H9 (cell line): ENCODE measurements around the gene SECTM1. TPM values are rescaled to one million over a fixed set of nuclear protein-coding genes. Genes with fewer than 3 reads are reported as not detected.
A peak's percentile ranks its signal among the peaks of the same experiment; 100 is the strongest.

ENCODE experiments used
- DNase-seq: peaks from one replicate; pipeline ENCODE4 v3.0.0-alpha.2; 2017
- H2AFZ ChIP-seq: one replicate; pipeline ENCODE4 v1.6.1; 2013; ENCODE audit warnings: mild to moderate bottlenecking, low read length, control low read depth, moderate library complexity
- H2AK5ac ChIP-seq: 2 replicates; pipeline ENCODE4 v1.6.1; 2013; ENCODE audit warnings: low read length, control low read depth, mixed read lengths; ENCODE audit not compliant: insufficient read length
- H2BK120ac ChIP-seq: one replicate; pipeline ENCODE4 v1.6.1; 2013; ENCODE audit warnings: low read depth, mild to moderate bottlenecking, low read length, control low read depth, inconsistent platforms; ENCODE audit not compliant: poor library complexity, severe bottlenecking
- H2BK12ac ChIP-seq: 2 replicates; pipeline ENCODE4 v1.6.1; 2013; ENCODE audit warnings: low read length, control low read depth, mixed read lengths, low read depth; ENCODE audit not compliant: insufficient read length
- H2BK15ac ChIP-seq: 2 replicates; pipeline ENCODE4 v1.6.1; 2013; ENCODE audit warnings: low read depth, low read length, control low read depth
- H2BK20ac ChIP-seq: one replicate; pipeline ENCODE4 v1.6.1; 2013; ENCODE audit warnings: low read depth, mild to moderate bottlenecking, low read length, control low read depth, inconsistent platforms; ENCODE audit not compliant: poor library complexity, severe bottlenecking
- H2BK5ac ChIP-seq: 2 replicates; pipeline ENCODE4 v1.6.1; 2013; ENCODE audit warnings: low read length, control low read depth, mixed read lengths; ENCODE audit not compliant: insufficient read length
- H3K14ac ChIP-seq: 2 replicates; pipeline ENCODE4 v1.6.1; 2013; ENCODE audit warnings: low read length, control low read depth; ENCODE audit not compliant: insufficient read depth
- H3K18ac ChIP-seq: 2 replicates; pipeline ENCODE4 v1.6.1; 2013; ENCODE audit warnings: low read depth, mild to moderate bottlenecking, mixed read lengths, low read length, control low read depth; ENCODE audit not compliant: insufficient read length
- H3K23ac ChIP-seq: 2 replicates; pipeline ENCODE4 v1.6.1; 2013; ENCODE audit warnings: low read length, control low read depth, mixed read lengths, low read depth; ENCODE audit not compliant: insufficient read length
- H3K23me2 ChIP-seq: 2 replicates; pipeline ENCODE4 v1.6.1; 2013; ENCODE audit warnings: low read depth, mild to moderate bottlenecking, mixed read lengths, low read length, control low read depth; ENCODE audit not compliant: insufficient read length, poor library complexity, severe bottlenecking
- H3K27ac ChIP-seq: 2 replicates; pipeline ENCODE4 v1.5.1; 2013; ENCODE audit warnings: low read length, control low read depth, mixed read lengths, low read depth; ENCODE audit not compliant: insufficient read length
- H3K27me3 ChIP-seq: 2 replicates; pipeline ENCODE4 v1.6.1; 2013; ENCODE audit warnings: low read length, control low read depth, inconsistent platforms; ENCODE audit not compliant: insufficient read depth
- H3K4ac ChIP-seq: 2 replicates; pipeline ENCODE4 v1.6.1; 2013; ENCODE audit warnings: low read depth, mild to moderate bottlenecking, control low read depth, inconsistent platforms, low read length, moderate library complexity
- H3K4me1 ChIP-seq: 2 replicates; pipeline ENCODE4 v1.6.1; 2013; ENCODE audit warnings: low read length, control low read depth, inconsistent platforms; ENCODE audit not compliant: insufficient read depth
- H3K4me2 ChIP-seq: 2 replicates; pipeline ENCODE4 v1.6.1; 2013; ENCODE audit warnings: low read length, control low read depth, mixed read lengths; ENCODE audit not compliant: insufficient read length, insufficient read depth
- H3K56ac ChIP-seq: 2 replicates; pipeline ENCODE4 v1.6.1; 2013; ENCODE audit warnings: low read depth, mild to moderate bottlenecking, mixed read lengths, low read length, control low read depth; ENCODE audit not compliant: insufficient read length
- H3K79me1 ChIP-seq: 2 replicates; pipeline ENCODE4 v1.6.1; 2013; ENCODE audit warnings: low read depth, mild to moderate bottlenecking, moderate library complexity, low read length, control low read depth, inconsistent platforms; ENCODE audit not compliant: insufficient read depth, poor library complexity, severe bottlenecking
- H3K79me2 ChIP-seq: 2 replicates; pipeline ENCODE4 v1.6.1; 2013; ENCODE audit warnings: low read length, control low read depth, inconsistent platforms; ENCODE audit not compliant: insufficient read depth
- H3K9ac ChIP-seq: 2 replicates; pipeline ENCODE4 v1.6.1; 2013; ENCODE audit warnings: low read length, control low read depth, mixed read lengths; ENCODE audit not compliant: insufficient read length; ENCODE audit errors: extremely low read depth
- H3K9me3 ChIP-seq: one replicate; pipeline ENCODE4 v1.6.1; 2013; ENCODE audit warnings: low read depth, low read length, inconsistent platforms; ENCODE audit not compliant: control insufficient read depth
- H3T11ph ChIP-seq: one replicate; pipeline ENCODE4 v1.6.1; 2013; ENCODE audit warnings: mild to moderate bottlenecking, low read length, control low read depth, inconsistent platforms
- H4K20me1 ChIP-seq: one replicate; pipeline ENCODE4 v1.6.1; 2013; ENCODE audit not compliant: control insufficient read depth, insufficient read length, insufficient read depth
- H4K5ac ChIP-seq: 2 replicates; pipeline ENCODE4 v1.6.1; 2013; ENCODE audit warnings: low read depth, mild to moderate bottlenecking, mixed read lengths, low read length, control low read depth; ENCODE audit not compliant: insufficient read length
- H4K8ac ChIP-seq: replicated peaks from 2 replicates; pipeline ENCODE4 v1.6.1; 2013; ENCODE audit warnings: low read length, control low read depth, mixed read lengths, low read depth; ENCODE audit not compliant: insufficient read length
- H4K91ac ChIP-seq: 2 replicates; pipeline ENCODE4 v1.6.1; 2013; ENCODE audit warnings: low read depth, mild to moderate bottlenecking, moderate library complexity, mixed read lengths, low read length, control low read depth; ENCODE audit not compliant: insufficient read length
- H3K27ac Mint-ChIP-seq, 3 experiments: 2 replicates in 2 of 3; 3 replicates in 1 of 3; pipeline ENCODE4 v1.8.0; 2020 to 2021; ENCODE audit warnings: mixed read lengths in 3 of 3, mild to moderate bottlenecking in 1 of 3, moderate library complexity in 1 of 3
- H3K27me3 Mint-ChIP-seq: 2 replicates; pipeline ENCODE4 v1.8.0; 2021; ENCODE audit warnings: low read depth, mild to moderate bottlenecking, moderate library complexity, mixed read lengths
- H3K36me3 Mint-ChIP-seq, 3 experiments: 2 replicates in 2 of 3; 3 replicates in 1 of 3; pipeline ENCODE4 v1.8.0; 2020 to 2021; ENCODE audit warnings: low read depth in 3 of 3, mixed read lengths in 3 of 3; ENCODE audit not compliant: insufficient read depth in 1 of 3
- H3K4me1 Mint-ChIP-seq, 2 experiments: 2 replicates each; pipeline ENCODE4 v1.8.0; 2020; ENCODE audit warnings: mixed read lengths in 2 of 2
- H3K4me3 Mint-ChIP-seq, 2 experiments: 2 replicates in 1 of 2; 3 replicates in 1 of 2; pipeline ENCODE4 v1.8.0; 2020 to 2021; ENCODE audit warnings: mild to moderate bottlenecking in 2 of 2, mixed read lengths in 2 of 2, moderate library complexity in 1 of 2
- H3K9me3 Mint-ChIP-seq, 2 experiments: 2 replicates in 1 of 2; 3 replicates in 1 of 2; pipeline ENCODE4 v1.8.0; 2020; ENCODE audit warnings: mild to moderate bottlenecking in 2 of 2, mixed read lengths in 2 of 2, moderate library complexity in 1 of 2
- WGBS: extraction: QIAGEN DNeasy Blood & Tissue Kit; methylation state at CpG from one replicate; pipeline ENCODE4 v1.1.7; 2013; ENCODE audit warnings: missing lambda C conversion rate, low lambda C conversion rate, mixed read lengths; ENCODE audit not compliant: insufficient read length; ENCODE audit errors: extremely low coverage; 5-methylcytosine and 5-hydroxymethylcytosine counted together
- total RNA-seq: library from RNA; stranded (reverse); gene quantifications from 2 replicates; pipeline ENCODE4 v1.2.1, GENCODE V29; 2021
- TF ChIP-seq, protein P1 (sequence below): fragments of 200-600 bp; sonication (generic); conservative IDR thresholded peaks from 3 replicates; pipeline ENCODE4 v1.8.0; 2021; ENCODE audit warnings: antibody characterized with exemption, mild to moderate bottlenecking

Gene SECTM1
- total RNA-seq, 1 experiment from 2014 or later: 0.28 TPM

GRCh38 chr17:82345151-82345976, 11.8 kb upstream of the SECTM1 start:
- no peak overlapping the region for H4K5ac ChIP-seq
- no peak overlapping the region for H2BK5ac ChIP-seq
- Mint-ChIP-seq H3K27ac (peak overlapping the region in 1 of 3 experiments; percentile 87; a peak in 1 of 7 replicates), H3K9me3 (peaks cover 13 to 14% of the 10 kb centered on the region in 2 experiments), H3K4me1 (peaks cover 4 to 15% of the 10 kb centered on the region in 2 experiments), H3K36me3 (peaks cover 3 to 8% (median 6%) of the 10 kb centered on the region in 3 experiments; a peak in 5 of 7 replicates), H3K27me3 (peaks cover 42% of the 10 kb centered on the region), H3K4me3 (no peak overlapping the region)
- H4K91ac ChIP-seq: no peak overlapping the region
- H3K27ac ChIP-seq: no peak overlapping the region
- H3K4me1 ChIP-seq: no peaks in the 10 kb centered on the region
- H3K4ac ChIP-seq: no peak overlapping the region
- H2AFZ ChIP-seq: no peak overlapping the region
- H3K27me3 ChIP-seq: no peaks in the 10 kb centered on the region
- H3K56ac ChIP-seq: no peak overlapping the region
- no peak overlapping the region for H3T11ph ChIP-seq
- no peak overlapping the region for H2BK12ac ChIP-seq
- H3K79me1 ChIP-seq: no peaks in the 10 kb centered on the region
- no peaks in the 10 kb centered on the region for H3K79me2 ChIP-seq
- H2AK5ac ChIP-seq: no peak overlapping the region
- H4K8ac ChIP-seq: no peak overlapping the region
- H3K14ac ChIP-seq: no peak overlapping the region
- H2BK20ac ChIP-seq: no peak overlapping the region
- TF ChIP-seq, protein P1, sequence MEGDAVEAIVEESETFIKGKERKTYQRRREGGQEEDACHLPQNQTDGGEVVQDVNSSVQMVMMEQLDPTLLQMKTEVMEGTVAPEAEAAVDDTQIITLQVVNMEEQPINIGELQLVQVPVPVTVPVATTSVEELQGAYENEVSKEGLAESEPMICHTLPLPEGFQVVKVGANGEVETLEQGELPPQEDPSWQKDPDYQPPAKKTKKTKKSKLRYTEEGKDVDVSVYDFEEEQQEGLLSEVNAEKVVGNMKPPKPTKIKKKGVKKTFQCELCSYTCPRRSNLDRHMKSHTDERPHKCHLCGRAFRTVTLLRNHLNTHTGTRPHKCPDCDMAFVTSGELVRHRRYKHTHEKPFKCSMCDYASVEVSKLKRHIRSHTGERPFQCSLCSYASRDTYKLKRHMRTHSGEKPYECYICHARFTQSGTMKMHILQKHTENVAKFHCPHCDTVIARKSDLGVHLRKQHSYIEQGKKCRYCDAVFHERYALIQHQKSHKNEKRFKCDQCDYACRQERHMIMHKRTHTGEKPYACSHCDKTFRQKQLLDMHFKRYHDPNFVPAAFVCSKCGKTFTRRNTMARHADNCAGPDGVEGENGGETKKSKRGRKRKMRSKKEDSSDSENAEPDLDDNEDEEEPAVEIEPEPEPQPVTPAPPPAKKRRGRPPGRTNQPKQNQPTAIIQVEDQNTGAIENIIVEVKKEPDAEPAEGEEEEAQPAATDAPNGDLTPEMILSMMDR: no peak
- no peaks in the 10 kb centered on the region for H4K20me1 ChIP-seq
- H3K4me2 ChIP-seq: no peak overlapping the region
- H3K23me2 ChIP-seq: no peaks in the 10 kb centered on the region
- no peak overlapping the region for H3K9ac ChIP-seq
- WGBS: no CpG with 5 or more reads among the region's 42 CpGs
- H3K9me3 ChIP-seq: no peaks in the 10 kb centered on the region
- H3K18ac ChIP-seq: no peak overlapping the region
- no peak for DNase-seq
- H3K23ac ChIP-seq: no peak overlapping the region
- no peak overlapping the region for H2BK120ac ChIP-seq
- no peak overlapping the region for H2BK15ac ChIP-seq
